Measurements from ENCODE around the gene OR4C5. TPM values are rescaled to one million over a fixed set of nuclear protein-coding genes. Genes with fewer than 3 reads are reported as not detected.
"Not testable (repeated sequence)": the region's sequence is repeated elsewhere in the genome, so short reads cannot be mapped to it uniquely, and the experiment has no call there.

OR4C5 gene
- total RNA-seq, 1 donor from 2014 or later = not detected

GRCh38 chr11:48354013-48354412 lies 12.3 kb downstream of the OR4C5 start:
- Histone ChIP-seq H3K27ac (no peak overlapping the region), H3K9me3 (ENCODE audit: low read depth) (peaks cover 6% of the 10 kb centered on the region), H3F3A (ENCODE audit: low read depth) (no peaks in the 10 kb centered on the region), H2AFZ (replicated peaks) (no peak overlapping the region), H4K20me1 (ENCODE audit: low read depth) (no peaks in the 10 kb centered on the region), H3K4me3 (no peak overlapping the region), H3K9ac (no peak overlapping the region), H3K36me3 (no peaks in the 10 kb centered on the region), H3K4me2 (no peak overlapping the region), H3K27me3 (no peaks in the 10 kb centered on the region), H3K4me1 (no peaks in the 10 kb centered on the region), H3K79me2 (ENCODE audit: low read depth) (no peaks in the 10 kb centered on the region)
- DNase-seq (ENCODE audit: low spot score) = no peak
- TF ChIP-seq CTCF (IDR thresholded peaks at IDR 0.05) (no peak), EZH2phosphoT487 (IDR thresholded peaks at IDR 0.05) (no peak), EZH2 (IDR thresholded peaks at IDR 0.05) (no peak)
- Mint-ChIP-seq H3K4me3 (no peak overlapping the region), H3K4me1 (no peaks in the 10 kb centered on the region), H3K36me3 (no peaks in the 10 kb centered on the region), H3K27ac (no peak overlapping the region), H3K9me3 (peaks cover 19% of the 10 kb centered on the region), H3K27me3 (ENCODE audit: insufficient read depth, low read depth) (no peaks in the 10 kb centered on the region)

- not testable (repeated sequence) for H3F3A ChIP-seq (ENCODE audit: low read depth); H3K4me1 Mint-ChIP-seq; H3K27ac Mint-ChIP-seq; H3K4me3 Mint-ChIP-seq; H3K9me3 ChIP-seq (ENCODE audit: low read depth); DNase-seq (ENCODE audit: low spot score); H3K27me3 ChIP-seq; H3K4me2 ChIP-seq; H4K20me1 ChIP-seq (ENCODE audit: low read depth); H3K27ac ChIP-seq; H3K4me1 ChIP-seq; H3K4me3 ChIP-seq; H3K27me3 Mint-ChIP-seq (ENCODE audit: insufficient read depth, low read depth); H2AFZ ChIP-seq (replicated peaks); H3K36me3 ChIP-seq; H3K9ac ChIP-seq; H3K36me3 Mint-ChIP-seq; H3K79me2 ChIP-seq (ENCODE audit: low read depth)
- peaks cover 15% of the 10 kb centered on the region for H3K9me3 Mint-ChIP-seq
Observed at GRCh38 chr11:48346286-48346685, 20.0 kb downstream of the OR4C5 start.

- H3F3A ChIP-seq (ENCODE audit: low read depth); H3K4me1 ChIP-seq; H2AFZ ChIP-seq (replicated peaks); DNase-seq (ENCODE audit: low spot score); H3K36me3 ChIP-seq; H3K9me3 ChIP-seq (ENCODE audit: low read depth); H3K79me2 ChIP-seq (ENCODE audit: low read depth); H3K27me3 ChIP-seq; H3K27ac ChIP-seq; H3K27ac Mint-ChIP-seq; H4K20me1 ChIP-seq (ENCODE audit: low read depth); H3K4me3 Mint-ChIP-seq; H3K9ac ChIP-seq; H3K4me1 Mint-ChIP-seq; H3K4me2 ChIP-seq; H3K4me3 ChIP-seq; H3K27me3 Mint-ChIP-seq (ENCODE audit: insufficient read depth, low read depth); H3K36me3 Mint-ChIP-seq: not testable (repeated sequence)
- peaks cover 18% of the 10 kb centered on the region for H3K9me3 Mint-ChIP-seq
Observed at GRCh38 chr11:48342505-48342904, 23.8 kb downstream of the OR4C5 start.

GRCh38 chr11:48341466-48341865 lies 24.8 kb downstream of the OR4C5 start:
- Histone ChIP-seq H3K36me3 (no peaks in the 10 kb centered on the region), H4K20me1 (ENCODE audit: low read depth) (no peaks in the 10 kb centered on the region), H3K27me3 (no peaks in the 10 kb centered on the region), H3K27ac (no peak overlapping the region), H3F3A (ENCODE audit: low read depth) (no peaks in the 10 kb centered on the region), H3K79me2 (ENCODE audit: low read depth) (no peaks in the 10 kb centered on the region), H3K9me3 (ENCODE audit: low read depth) (no peaks in the 10 kb centered on the region), H3K4me2 (no peak overlapping the region), H3K4me3 (no peak overlapping the region), H3K4me1 (no peaks in the 10 kb centered on the region), H2AFZ (replicated peaks) (no peak overlapping the region), H3K9ac (no peak overlapping the region)
- Mint-ChIP-seq H3K4me1 (no peaks in the 10 kb centered on the region), H3K27me3 (ENCODE audit: insufficient read depth, low read depth) (peaks cover 2% of the 10 kb centered on the region), H3K36me3 (no peaks in the 10 kb centered on the region), H3K27ac (no peak overlapping the region), H3K4me3 (no peak overlapping the region), H3K9me3 (peaks cover 19% of the 10 kb centered on the region)
- DNase-seq (ENCODE audit: low spot score) = no peak
- TF ChIP-seq EZH2phosphoT487 (IDR thresholded peaks at IDR 0.05) (no peak), CTCF (IDR thresholded peaks at IDR 0.05) (no peak), EZH2 (IDR thresholded peaks at IDR 0.05) (no peak)

- not testable (repeated sequence) for H3K27me3 Mint-ChIP-seq (ENCODE audit: insufficient read depth, low read depth); H3K9ac ChIP-seq; H3K27ac ChIP-seq; H3K79me2 ChIP-seq (ENCODE audit: low read depth); H3K27me3 ChIP-seq; DNase-seq (ENCODE audit: low spot score); H3K4me1 ChIP-seq; H2AFZ ChIP-seq (replicated peaks); H3K4me1 Mint-ChIP-seq; H3K4me3 ChIP-seq; H3K36me3 Mint-ChIP-seq; H3F3A ChIP-seq (ENCODE audit: low read depth); H3K27ac Mint-ChIP-seq; H4K20me1 ChIP-seq (ENCODE audit: low read depth); H3K9me3 Mint-ChIP-seq; H3K36me3 ChIP-seq; H3K4me3 Mint-ChIP-seq; H3K4me2 ChIP-seq
- H3K9me3 ChIP-seq (ENCODE audit: low read depth) = peaks cover 23% of the 10 kb centered on the region
Observed at GRCh38 chr11:48324620-48325019, 41.6 kb downstream of the OR4C5 start, which contains the start of gene OR4C3. Gene OR4C3, plus strand, starts transcription at chr11:48324920. Its CDS starts 102 bp downstream, at chr11:48325022.

- not testable (repeated sequence) for H3K4me1 ChIP-seq; H2AFZ ChIP-seq (replicated peaks); H3K4me1 Mint-ChIP-seq; H3F3A ChIP-seq (ENCODE audit: low read depth); H3K4me3 Mint-ChIP-seq; H3K79me2 ChIP-seq (ENCODE audit: low read depth); H3K27ac ChIP-seq; H3K36me3 Mint-ChIP-seq; H3K27me3 ChIP-seq; H4K20me1 ChIP-seq (ENCODE audit: low read depth); H3K27ac Mint-ChIP-seq; H3K4me2 ChIP-seq; H3K4me3 ChIP-seq; DNase-seq (ENCODE audit: low spot score); H3K27me3 Mint-ChIP-seq (ENCODE audit: insufficient read depth, low read depth); H3K36me3 ChIP-seq; H3K9me3 Mint-ChIP-seq; H3K9ac ChIP-seq
- peaks cover 21% of the 10 kb centered on the region for H3K9me3 ChIP-seq (ENCODE audit: low read depth)
Observed at GRCh38 chr11:48319813-48320212, 46.5 kb downstream of the OR4C5 start.

Data from neural progenitor cell (in vitro differentiated cells).